ENCODE data around the gene TRPM6. TPM values are rescaled to one million over a fixed set of nuclear protein-coding genes. Genes with fewer than 3 reads are reported as not detected.

The TRPM6 gene
- total RNA-seq, 4 donors from 2014 or later: 0.15 to 1.2 (median 0.66) TPM

GRCh38 chr9:74803376-74804017 is 84.2 kb downstream of the TRPM6 start:
- WGBS, 2 donors: 55 to 63% methylated on average over 4 of the region's 4 CpGs
- DNase-seq (ENCODE audit: low spot score in 2 of 2): no peak
- TF ChIP-seq CTCF (IDR thresholded peaks at IDR 0.05): no peak
- no peak for TF ChIP-seq POLR2A (IDR thresholded peaks at IDR 0.05)
- no peak overlapping the region for H3K4me3 ChIP-seq (ENCODE audit: low read depth, poor library complexity, severe bottlenecking)
- intact Hi-C loops (cut with DNase I; ENCODE audit: low total_unique reads): no loop called here

GRCh38 chr9:74800226-74800625 is 87.5 kb downstream of the TRPM6 start:
- intact Hi-C loops (cut with DNase I; ENCODE audit: low total_unique reads): no loop called here
- WGBS, 2 donors: 80 to 90% methylated on average over 7 of the region's 7 CpGs
- TF ChIP-seq POLR2A (IDR thresholded peaks at IDR 0.05): no peak
- no peak overlapping the region for H3K4me3 ChIP-seq (ENCODE audit: low read depth, poor library complexity, severe bottlenecking)
- no peak for DNase-seq (ENCODE audit: low spot score in 2 of 2)

GRCh38 chr9:74795803-74796202 is 91.9 kb downstream of the TRPM6 start:
- intact Hi-C loops (cut with DNase I; ENCODE audit: low total_unique reads): no loop called here
- 59 to 72% methylated on average over 1 of the region's 1 CpG for WGBS, 2 donors
- TF ChIP-seq POLR2A (IDR thresholded peaks at IDR 0.05) (no peak), CTCF (IDR thresholded peaks at IDR 0.05) (no peak)
- no peak for DNase-seq (ENCODE audit: low spot score in 2 of 2)
- H3K4me3 ChIP-seq (ENCODE audit: low read depth, poor library complexity, severe bottlenecking): no peak overlapping the region

GRCh38 chr9:74795081-74795480 is 92.6 kb downstream of the TRPM6 start:
- intact Hi-C loops (cut with DNase I; ENCODE audit: low total_unique reads): no loop called here
- WGBS, 2 donors: 77 to 85% methylated on average over 4 of the region's 4 CpGs
- TF ChIP-seq POLR2A (IDR thresholded peaks at IDR 0.05) (no peak), CTCF (IDR thresholded peaks at IDR 0.05) (no peak)

GRCh38 chr9:74784506-74784905 is 103.2 kb downstream of the TRPM6 start:
- intact Hi-C loops (cut with DNase I; ENCODE audit: low total_unique reads): no loop called here
- TF ChIP-seq POLR2A (IDR thresholded peaks at IDR 0.05): no peak
- TF ChIP-seq CTCF (IDR thresholded peaks at IDR 0.05): no peak
- DNase-seq (ENCODE audit: low spot score in 2 of 2): no peak
- 69 to 79% methylated on average over 5 of the region's 5 CpGs for WGBS, 2 donors
- H3K4me3 ChIP-seq (ENCODE audit: low read depth, poor library complexity, severe bottlenecking): no peak overlapping the region

More at GRCh38 chr9:74795081-74795480, 92.6 kb downstream of the TRPM6 start:
- H3K4me3 ChIP-seq (ENCODE audit: low read depth, poor library complexity, severe bottlenecking): no peak overlapping the region
- no peak for DNase-seq (ENCODE audit: low spot score in 2 of 2)

GRCh38 chr9:74783408-74783807 is 104.3 kb downstream of the TRPM6 start:
- DNase-seq (ENCODE audit: low spot score in 2 of 2): no peak
- TF ChIP-seq CTCF (IDR thresholded peaks at IDR 0.05) (no peak), POLR2A (IDR thresholded peaks at IDR 0.05) (no peak)
- intact Hi-C loops (cut with DNase I; ENCODE audit: low total_unique reads): no loop called here
- WGBS, 2 donors: 62 to 70% methylated on average over 2 of the region's 2 CpGs
- no peak overlapping the region for H3K4me3 ChIP-seq (ENCODE audit: low read depth, poor library complexity, severe bottlenecking)
